ENCODE results near the gene KSR1.
A peak's percentile ranks its signal among the peaks of the same experiment; 100 is the strongest.
"Not testable (repeated sequence)": the region's sequence is repeated elsewhere in the genome, so short reads cannot be mapped to it uniquely, and the experiment has no call there.

Gene KSR1

GRCh38 chr17:27455914-27456680, at the start of gene KSR1:
TSS of gene KSR1 (plus strand) at chr17:27456448. CDS start at chr17:27456644, 196 bp downstream.
- peak; percentile 20 for DNase-seq

GRCh38 chr17:27407916-27408864, 48.1 kb upstream of the KSR1 start:
- no peak for DNase-seq

- no peak for DNase-seq
These were observed 47.4 kb upstream of the KSR1 start for GRCh38 chr17:27408891-27409290.

DNA sequence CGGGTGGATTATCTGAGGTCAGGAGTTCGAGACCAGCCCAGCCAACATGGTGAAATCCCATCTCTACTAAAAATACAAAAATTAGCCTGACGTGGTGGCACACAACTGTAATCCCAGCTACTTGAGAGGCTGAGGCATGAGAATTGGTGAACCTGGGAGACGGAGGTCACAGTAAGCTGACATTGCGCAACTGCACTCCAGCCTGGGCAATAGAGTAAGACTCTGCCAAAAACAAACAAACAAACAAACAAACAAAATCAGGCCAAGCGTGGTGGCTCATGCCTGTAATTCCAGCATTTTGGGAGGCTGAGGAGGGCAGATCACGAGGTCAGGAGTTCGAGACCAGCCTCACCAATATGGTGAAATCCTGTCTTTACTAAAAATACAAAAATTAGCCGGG, 44.1 kb upstream of the KSR1 start:
- DNase-seq: not testable (repeated sequence)

GRCh38 chr17:27413315-27413714, 42.9 kb upstream of the KSR1 start:
- no peak for DNase-seq

- no peak for DNase-seq
These were observed 42.5 kb upstream of the KSR1 start for GRCh38 chr17:27413792-27414191.

- DNase-seq: no peak
These were observed 42.0 kb upstream of the KSR1 start for GRCh38 chr17:27414271-27414670.

GRCh38 chr17:27414694-27415093, 41.6 kb upstream of the KSR1 start:
- no peak for DNase-seq

DNA sequence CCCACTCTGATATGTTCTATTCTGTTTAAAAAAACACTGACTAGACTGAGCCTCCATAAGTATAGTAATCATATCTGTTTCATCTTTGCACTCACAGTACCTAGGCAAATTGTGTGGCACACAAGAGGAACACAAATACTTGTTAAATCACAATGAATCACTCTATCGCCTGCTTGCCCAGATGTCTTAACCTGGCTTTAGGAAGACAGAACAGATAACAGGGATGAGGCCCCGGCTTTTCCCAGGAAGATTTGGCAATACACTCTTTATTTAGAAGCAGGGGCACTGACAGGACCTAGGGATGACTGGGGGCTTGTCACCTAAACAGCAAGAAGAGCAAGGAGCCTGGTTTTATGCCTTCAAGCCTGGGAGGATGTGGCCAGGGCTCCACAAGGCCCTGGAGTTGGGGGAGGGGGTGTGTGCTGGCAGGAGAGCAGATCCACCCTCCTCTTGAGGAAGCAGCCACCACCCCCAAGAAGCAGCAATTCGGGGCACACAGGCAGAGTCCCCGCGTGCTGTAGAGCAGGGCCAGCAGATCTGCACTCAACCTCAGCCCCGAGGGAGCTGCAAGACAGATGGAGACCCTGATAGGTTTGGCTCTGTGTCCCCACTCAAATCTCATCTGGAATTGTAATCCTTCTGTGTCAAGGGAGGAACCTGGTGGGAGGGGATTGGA, 41.0 kb upstream of the KSR1 start:
- DNase-seq: no peak

DNA sequence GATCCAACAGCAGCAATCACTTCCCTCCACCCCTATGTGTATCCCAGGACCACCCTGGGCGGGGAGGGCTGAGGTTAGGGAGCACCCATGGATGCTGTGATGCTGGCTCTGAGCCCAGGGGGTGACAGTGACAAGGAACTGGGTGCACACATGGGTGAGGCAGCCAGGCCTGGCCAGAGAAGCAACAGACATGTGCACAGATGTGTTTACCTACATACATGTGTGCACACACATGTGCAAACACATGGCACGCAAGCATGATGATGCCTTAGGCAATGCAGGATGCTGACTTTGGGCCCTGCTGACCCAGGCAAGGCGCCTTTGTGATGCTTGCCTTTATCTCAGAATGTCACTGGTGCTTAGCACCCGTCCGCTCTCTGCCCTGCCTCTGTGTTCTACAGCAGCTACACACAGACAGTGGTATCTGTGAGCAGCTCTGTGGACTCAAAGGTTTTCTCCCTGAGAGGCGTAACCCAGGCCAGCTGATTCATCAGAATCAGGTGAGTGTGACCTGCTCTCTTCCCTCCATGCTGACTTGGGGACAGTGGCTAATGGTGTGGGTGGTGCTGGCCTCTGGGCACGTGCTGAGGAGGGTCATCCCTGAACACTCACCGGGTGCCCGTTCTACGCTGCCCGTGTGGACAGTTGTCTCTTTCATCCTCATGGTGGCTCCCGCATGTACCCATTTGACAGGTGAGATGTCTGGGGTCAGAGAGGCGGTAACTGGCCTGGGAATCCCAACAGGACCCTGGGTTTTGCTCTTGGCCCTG, 38.5 kb upstream of the KSR1 start:
- no peak for DNase-seq

- no peak for DNase-seq
These were observed 38.0 kb upstream of the KSR1 start for GRCh38 chr17:27418366-27418615.

DNA sequence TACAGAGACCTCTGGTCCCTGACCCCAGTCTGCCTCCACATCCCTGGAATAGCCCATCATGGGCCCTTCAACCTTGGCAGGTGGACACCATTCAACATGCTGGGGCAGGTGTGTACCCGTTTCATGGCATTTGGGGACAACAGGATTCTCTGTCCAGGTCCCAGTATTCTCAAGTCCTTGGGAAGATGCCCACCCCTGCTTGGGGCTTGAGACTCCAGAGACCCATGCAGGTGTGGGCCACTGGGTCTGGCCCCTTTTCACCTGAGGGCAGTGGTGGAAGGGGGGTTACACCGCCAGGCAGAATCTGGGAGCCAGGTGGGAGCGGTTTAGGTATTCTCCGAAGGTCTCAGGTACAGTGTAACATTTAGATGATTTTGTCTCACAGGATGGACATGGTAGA, 37.1 kb upstream of the KSR1 start:
- DNase-seq: no peak

GRCh38 chr17:27420211-27420950, 35.9 kb upstream of the KSR1 start:
- DNase-seq: no peak

DNA sequence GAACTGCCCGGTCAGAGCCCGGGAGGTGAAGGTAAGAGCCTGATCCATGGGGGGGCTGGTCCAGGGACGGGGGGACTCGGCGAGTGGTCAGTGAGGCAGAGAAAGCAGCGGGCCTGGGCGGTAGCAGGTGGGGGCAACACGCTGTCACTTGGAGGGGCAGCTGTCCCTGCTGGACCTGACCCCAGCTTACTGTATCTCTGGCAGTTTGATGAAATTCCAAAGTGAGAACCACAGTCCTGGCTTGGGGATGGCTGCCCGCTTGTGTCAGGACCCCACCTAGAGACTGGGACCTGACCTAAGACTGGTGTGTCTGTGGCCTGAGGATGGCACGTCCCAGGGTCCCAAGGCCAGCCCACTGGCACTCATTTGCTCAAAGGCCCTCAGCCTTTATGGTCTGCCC, 35.1 kb upstream of the KSR1 start:
- DNase-seq: no peak

DNA sequence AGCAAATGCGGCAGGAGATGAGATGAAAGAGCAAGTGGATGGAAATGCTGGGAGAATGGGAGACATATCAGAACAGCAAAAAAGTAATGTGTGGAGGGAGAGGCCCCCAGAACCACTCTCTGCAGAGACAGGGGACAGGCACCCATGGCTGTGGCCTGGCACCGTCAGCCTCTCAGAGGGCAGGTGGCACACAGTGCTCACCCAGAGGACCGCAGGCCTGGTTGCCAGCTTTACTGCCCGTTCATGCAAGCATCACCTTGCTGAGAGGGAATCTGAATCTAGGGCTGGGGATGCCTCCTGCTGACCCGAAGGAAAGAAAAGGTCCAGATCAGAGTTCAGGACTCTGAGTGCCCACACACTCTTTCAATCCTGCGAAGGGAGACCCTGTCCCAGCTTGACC, 34.6 kb upstream of the KSR1 start:
- DNase-seq: not testable (repeated sequence)

- no peak for DNase-seq
These were observed 33.6 kb upstream of the KSR1 start for GRCh38 chr17:27422601-27423000.

GRCh38 chr17:27423651-27424050, 32.6 kb upstream of the KSR1 start:
- DNase-seq: no peak

- DNase-seq: no peak
These were observed 31.7 kb upstream of the KSR1 start for GRCh38 chr17:27424516-27424915.

DNA sequence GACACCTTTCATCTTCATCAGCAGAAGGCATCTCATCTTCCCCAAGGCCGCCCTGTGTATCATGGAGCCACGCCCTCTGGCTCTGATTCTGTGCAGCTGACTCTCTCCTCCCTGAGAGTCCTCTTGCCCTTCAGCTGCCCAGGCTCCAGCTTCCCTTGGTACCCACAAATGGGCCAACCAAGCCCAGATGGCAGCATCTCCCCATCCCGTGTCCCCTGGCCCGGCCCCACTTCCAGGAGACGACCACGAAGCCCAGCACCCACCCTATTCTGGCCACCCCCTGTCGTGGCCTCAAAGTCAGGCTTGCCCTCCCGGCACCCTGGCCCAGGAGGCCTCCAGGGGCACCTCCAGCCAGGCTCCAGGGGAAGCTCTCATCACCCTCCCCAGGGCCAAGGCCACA, 31.3 kb upstream of the KSR1 start:
- no peak for DNase-seq

- DNase-seq: not testable (repeated sequence)
These were observed 30.7 kb upstream of the KSR1 start for GRCh38 chr17:27425571-27425970.

GRCh38 chr17:27425991-27426390, 30.3 kb upstream of the KSR1 start:
- DNase-seq: no peak

DNA sequence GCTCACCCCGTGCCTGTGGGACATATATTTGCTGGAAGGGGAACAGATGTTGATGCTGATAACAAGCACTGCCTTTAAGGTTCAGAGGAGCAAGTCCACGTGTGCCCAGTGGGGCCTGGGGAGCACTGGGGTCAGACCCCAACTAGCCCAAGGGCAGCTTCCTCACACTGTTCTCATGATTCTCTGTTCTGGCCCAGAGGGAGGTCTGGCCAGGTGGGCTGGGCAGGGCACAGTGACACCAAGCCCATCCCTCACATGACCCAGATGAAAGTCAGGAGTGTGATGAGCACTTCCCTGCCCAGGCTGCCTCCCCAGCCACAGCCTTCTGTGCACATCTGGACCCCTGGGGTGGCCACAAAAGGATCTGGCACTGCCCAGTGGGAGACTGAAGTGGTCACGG, 29.8 kb upstream of the KSR1 start:
- DNase-seq: not testable (repeated sequence)
